K562 (cell line): ENCODE results near the gene TBC1D5. TPM values are rescaled to one million over a fixed set of nuclear protein-coding genes. Genes with fewer than 3 reads are reported as not detected.

Experiments used
- ATAC-seq: fragments of 200-7000 bp; cut with Tn5 transposase; 3 replicates; pipeline ENCODE4 v1.9.1; 2020; ENCODE audit warnings: moderate library complexity
- BruUV-seq: library from RNA; stranded (reverse); fragments of 400-500 nt; replicated peaks from 2 replicates; lab custom pipeline; 2021; lab: Mats Ljungman, UMichigan
- CTCF ChIA-PET: fragments of 300-600 bp; formaldehyde crosslinking; extraction: SDS; loops from one replicate; lab custom pipeline; 2021; ENCODE audit warnings: low intra/inter-chr PET ratio; lab: Yijun Ruan, JAX
- POLR2A ChIA-PET: fragments of 300-600, 350-650 bp; sonication (Branson Sonifier 250); formaldehyde crosslinking; extraction: SDS; loops from one replicate; lab custom pipeline; 2021; ENCODE audit warnings: antibody characterized with exemption, inconsistent platforms; lab: Yijun Ruan, JAX
- DNase-seq, 4 experiments: peaks; one replicate each; pipeline versions ENCODE4 v3.0.0 to v3.0.0-alpha.2; 2011 to 2018; ENCODE audit warnings: low spot score in 3 of 4, mixed read lengths in 3 of 4; ENCODE audit errors: extremely low read depth in 1 of 4
- FAIRE-seq: peaks from 2 replicates; lab custom pipeline; 2011; peaks lifted over from hg19 to GRCh38; lab: Jason Lieb, UNC
- H2AFZ ChIP-seq: 2 replicates; pipeline ENCODE4 v1.6.0; 2011; ENCODE audit warnings: low read depth, low read length, control low read depth, inconsistent platforms
- H3K27ac ChIP-seq: fragments of 200-600 bp; 3 replicates; pipeline ENCODE4 v1.8.0; 2011; ENCODE audit warnings: low read depth, mild to moderate bottlenecking, control low read depth, inconsistent platforms, low read length, moderate library complexity, mixed read lengths; ENCODE audit errors: extremely low read depth
- H3K27me3 ChIP-seq, 2 experiments: fragments of 300-600 bp in 1 of 2; 2 replicates in 1 of 2; 3 replicates in 1 of 2; pipeline versions ENCODE4 v1.6.0 to v1.8.0; 2011; ENCODE audit warnings: inconsistent platforms in 2 of 2, low read length in 2 of 2, mild to moderate bottlenecking in 1 of 2, mixed read lengths in 1 of 2, moderate library complexity in 1 of 2; ENCODE audit not compliant: control insufficient read depth in 2 of 2, insufficient read depth in 2 of 2
- H3K36me3 ChIP-seq: fragments of 300-600 bp; 3 replicates; pipeline ENCODE4 v1.8.0; 2011; ENCODE audit warnings: mild to moderate bottlenecking, low read length, inconsistent platforms; ENCODE audit not compliant: control insufficient read depth, insufficient read depth
- H3K4me1 ChIP-seq, 2 experiments: fragments of 200-600 bp in 1 of 2; replicated peaks in 1 of 2; 2 replicates in 1 of 2; 3 replicates in 1 of 2; pipeline versions ENCODE4 v1.5.1 to v1.8.0; 2011; ENCODE audit warnings: inconsistent platforms in 2 of 2, low read length in 2 of 2, mild to moderate bottlenecking in 1 of 2, mixed read lengths in 1 of 2, moderate library complexity in 1 of 2; ENCODE audit not compliant: control insufficient read depth in 2 of 2, insufficient read depth in 2 of 2
- H3K4me2 ChIP-seq: 2 replicates; pipeline ENCODE4 v1.6.1; 2011; ENCODE audit warnings: low read length, control low read depth, inconsistent platforms, mixed read lengths; ENCODE audit not compliant: insufficient read depth
- H3K4me3 ChIP-seq: fragments of 200-600 bp; sonication (generic), shearing (Covaris generic); 2 replicates; pipeline ENCODE4 v1.5.1; 2016; ENCODE audit warnings: control low read depth, inconsistent platforms
- H3K79me2 ChIP-seq: fragments of 200-600 bp; 3 replicates; pipeline ENCODE4 v1.8.0; 2011; ENCODE audit warnings: low read length, inconsistent platforms; ENCODE audit not compliant: control insufficient read depth, insufficient read depth
- H3K9ac ChIP-seq, 2 experiments: 2 replicates each; pipeline versions ENCODE4 v1.6.0 to v1.6.1; 2011; ENCODE audit warnings: low read depth in 2 of 2, low read length in 2 of 2, control low read depth in 1 of 2, inconsistent platforms in 1 of 2, mild to moderate bottlenecking in 1 of 2, mixed read lengths in 1 of 2; ENCODE audit not compliant: insufficient read depth in 1 of 2
- H3K9me1 ChIP-seq: one replicate; pipeline ENCODE4 v1.6.0; 2011; ENCODE audit warnings: inconsistent platforms, mild to moderate bottlenecking, low read length, moderate library complexity; ENCODE audit not compliant: control insufficient read depth, insufficient read depth
- H3K9me3 ChIP-seq: replicated peaks from 2 replicates; pipeline ENCODE4 v1.5.1; 2011; ENCODE audit warnings: low read depth, low read length, inconsistent platforms; ENCODE audit not compliant: control insufficient read depth, insufficient read depth
- H4K20me1 ChIP-seq: replicated peaks from 2 replicates; pipeline ENCODE4 v1.6.1; 2011; ENCODE audit warnings: low read length, inconsistent platforms, mixed read lengths; ENCODE audit not compliant: control insufficient read depth, insufficient read depth
- CREB1 ChIP-seq, 2 experiments: sonication (generic) in 1 of 2; formaldehyde crosslinking in 1 of 2; IDR thresholded peaks; 2 replicates each; pipeline versions ENCODE4 v1.6.1 to v1.8.0; 2012 to 2022; ENCODE audit warnings: inconsistent platforms in 1 of 2, mild to moderate bottlenecking in 1 of 2, missing genetic modification reagents in 1 of 2, moderate library complexity in 1 of 2
- IRF1 ChIP-seq: sonication (generic); formaldehyde crosslinking; IDR thresholded peaks from 2 replicates; pipeline ENCODE4 v1.8.0; 2022; ENCODE audit warnings: missing genetic modification reagents, mild to moderate bottlenecking, borderline replicate concordance
- TFE3 ChIP-seq: fragments of 450-650 bp; formaldehyde crosslinking; IDR thresholded peaks from 2 replicates; pipeline ENCODE4 v1.4.0; 2020; ENCODE audit warnings: mild to moderate bottlenecking, mixed read lengths
- WGBS: fragments of 100-300 bp; shearing (Covaris generic); methylation state at CpG from one replicate; pipeline ENCODE4 v1.1.6; 2016; ENCODE audit warnings: low coverage, mixed read lengths; ENCODE audit not compliant: insufficient coverage; ENCODE audit errors: missing lambda C conversion rate; 5-methylcytosine and 5-hydroxymethylcytosine counted together
- in situ Hi-C: fragments of 300-500 bp; cut with MboI; formaldehyde crosslinking; loops from 4 replicates; pipeline ENCODE4 v1.15.0; 2018; ENCODE audit warnings: inconsistent platforms, mixed read lengths
- intact Hi-C: fragments of 100-400 bp; cut with micrococcal nuclease; formaldehyde crosslinking; loops from 2 replicates; pipeline ENCODE4 v1.14.2; 2022
- polyA plus RNA-seq, 8 experiments: library from polyadenylated mRNA; depleted of rRNA in 4 of 8; stranded (reverse) in 5 of 8; unstranded in 3 of 8; fragments of >200 nt; fragmentation: Nextera tagmentation in 2 of 8; fragmentation: Illumina TruSeq in 1 of 8; extraction: Ambion mirVana in 2 of 8; extraction: Trizol in 1 of 8; gene quantifications; 2 replicates each; pipeline versions ENCODE4 v1.2.1 to v1.2.3, GENCODE V29; 2011 to 2014; ENCODE audit warnings: inconsistent platforms in 1 of 8, missing spikeins in 1 of 8
- total RNA-seq, 7 experiments: library from RNA; depleted of rRNA in 6 of 7; stranded (reverse); fragments of >200 nt in 6 of 7; fragmentation: Illumina TruSeq in 2 of 7; extraction: Trizol in 2 of 7; gene quantifications; 2 replicates each; pipeline versions ENCODE4 v1.2.1 to v1.2.3, GENCODE V29; 2011 to 2021; ENCODE audit warnings: low replicate concordance in 1 of 7
- TF ChIP-seq, protein P1 (sequence below): sonication (generic); formaldehyde crosslinking; IDR thresholded peaks from 2 replicates; pipeline ENCODE4 v1.8.0; 2022; ENCODE audit warnings: missing genetic modification reagents, mild to moderate bottlenecking, moderate library complexity, borderline replicate concordance

Gene TBC1D5
- total and polyA plus RNA-seq, 9 of the 15 experiments (the other 6 are each of a cell fraction or from before 2014, with no cell fraction given): 2.9 to 38.1 (median 25.6) TPM

DNA sequence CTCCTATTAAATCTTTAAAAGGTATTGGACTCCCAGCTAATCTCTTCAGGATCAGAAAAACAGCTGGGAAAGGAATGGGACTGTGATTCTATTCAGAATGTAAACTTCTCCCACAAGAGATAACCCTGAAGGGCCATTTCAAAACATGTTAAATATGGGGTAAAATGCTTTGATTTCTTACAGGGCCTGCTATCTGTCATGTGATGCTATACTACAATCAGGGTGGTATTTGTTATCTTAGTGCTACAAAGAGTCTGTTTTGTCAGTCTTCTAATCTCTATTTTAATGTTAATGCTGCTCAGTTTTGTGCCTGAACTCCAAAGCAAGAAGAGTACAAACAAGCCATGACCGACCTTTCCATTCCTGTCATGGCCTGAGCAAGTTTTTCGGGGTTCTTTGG, 186.9 kb downstream of the TBC1D5 start:
- CTCF ChIA-PET: no interaction called here

More for the DNA sequence above, 186.9 kb downstream of the TBC1D5 start:
- ATAC-seq: no peak
- H3K4me1 ChIP-seq: no peaks in the 10 kb centered on the region; a peak in 1 of 5 replicates
- intact Hi-C loops (no loop called here), in situ Hi-C loops (no loop called here)
- DNase-seq: no peak
- no peak overlapping the region for H2AFZ ChIP-seq
- TF ChIP-seq CREB1 (IDR thresholded peaks at IDR 0.05) (no peak), CREB1 (CRISPR knock-in tag; IDR thresholded peaks at IDR 0.05) (no peak), TFE3 (CRISPR knock-in tag) (peak; percentile 25; the same call in 1 of the 2 replicates), IRF1 (CRISPR knock-in tag) (no peak)
- TF ChIP-seq, protein P1, sequence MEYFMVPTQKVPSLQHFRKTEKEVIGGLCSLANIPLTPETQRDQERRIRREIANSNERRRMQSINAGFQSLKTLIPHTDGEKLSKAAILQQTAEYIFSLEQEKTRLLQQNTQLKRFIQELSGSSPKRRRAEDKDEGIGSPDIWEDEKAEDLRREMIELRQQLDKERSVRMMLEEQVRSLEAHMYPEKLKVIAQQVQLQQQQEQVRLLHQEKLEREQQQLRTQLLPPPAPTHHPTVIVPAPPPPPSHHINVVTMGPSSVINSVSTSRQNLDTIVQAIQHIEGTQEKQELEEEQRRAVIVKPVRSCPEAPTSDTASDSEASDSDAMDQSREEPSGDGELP (CRISPR knock-in tag): no peak
- WGBS: 67% methylated on average over 2 of the region's 2 CpGs
- no peak for FAIRE-seq
- no peak overlapping the region for H3K27ac ChIP-seq
- no peaks in the 10 kb centered on the region for H3K27me3 ChIP-seq
- H3K9me3 ChIP-seq: no peaks in the 10 kb centered on the region
- BruUV-seq: no TSS peak
- H4K20me1 ChIP-seq: no peaks in the 10 kb centered on the region
- no peak overlapping the region for H3K9ac ChIP-seq
- H3K4me3 ChIP-seq: no peak overlapping the region
- no peaks in the 10 kb centered on the region for H3K36me3 ChIP-seq
- H3K79me2 ChIP-seq: no peaks in the 10 kb centered on the region
- H3K4me2 ChIP-seq: no peak overlapping the region
- POLR2A ChIA-PET: no interaction called here
- no peaks in the 10 kb centered on the region for H3K9me1 ChIP-seq
